Fibroblast of mammary gland (primary cell): ENCODE data around the gene HAUS6.

Source experiments
- DNase-seq: peaks from one replicate; pipeline ENCODE4 v3.0.0-alpha.2; 2010; ENCODE audit warnings: low read depth
- H3K4me3 ChIP-seq: 2 replicates; pipeline ENCODE4 v1.5.1; 2011; ENCODE audit warnings: low read depth, mild to moderate bottlenecking, low read length, moderate library complexity; ENCODE audit not compliant: control insufficient read depth
- CTCF ChIP-seq: conservative IDR thresholded peaks from 2 replicates; pipeline ENCODE4 v1.5.1; 2011; ENCODE audit warnings: low read depth, low read length, inconsistent platforms; ENCODE audit not compliant: control insufficient read depth, insufficient read depth

HAUS6 gene

GRCh38 chr9:19124430-19124793, 21.7 kb upstream of the HAUS6 start:
- TF ChIP-seq CTCF, result no peak
- H3K4me3 ChIP-seq, result peak overlapping the region; percentile 70
- no peak for DNase-seq

- DNase-seq, result no peak
- peak; percentile 26 for TF ChIP-seq CTCF
- no peak overlapping the region for H3K4me3 ChIP-seq
Measured at GRCh38 chr9:19122490-19123042, 19.9 kb upstream of the HAUS6 start.

GRCh38 chr9:19120877-19121276, 18.2 kb upstream of the HAUS6 start:
- no peak overlapping the region for H3K4me3 ChIP-seq
- DNase-seq, result no peak
- TF ChIP-seq CTCF, result no peak

- TF ChIP-seq CTCF, result no peak
- no peak overlapping the region for H3K4me3 ChIP-seq
- DNase-seq, result no peak
Measured at GRCh38 chr9:19119801-19120440, 17.2 kb upstream of the HAUS6 start.

- TF ChIP-seq CTCF, result no peak
- DNase-seq, result no peak
- no peak overlapping the region for H3K4me3 ChIP-seq
Measured at GRCh38 chr9:19119246-19119645, 16.5 kb upstream of the HAUS6 start.

- TF ChIP-seq CTCF, result no peak
- H3K4me3 ChIP-seq, result no peak overlapping the region
- DNase-seq, result peak; percentile 74
Measured at GRCh38 chr9:19117039-19117716, 14.5 kb upstream of the HAUS6 start.
